Hepatic stellate cell (primary cell): ENCODE data around the gene MOSPD3.

Experiments used
- DNase-seq: peaks from one replicate; pipeline ENCODE4 v3.0.0; 2011; ENCODE audit warnings: low spot score

MOSPD3 gene

GRCh38 chr7:100575746-100576383, 36.5 kb upstream of the MOSPD3 start:
- no peak for DNase-seq

- DNase-seq, result no peak
These were observed 35.9 kb upstream of the MOSPD3 start for GRCh38 chr7:100576384-100576993.

- no peak for DNase-seq
These were observed 35.2 kb upstream of the MOSPD3 start for GRCh38 chr7:100577103-100577502.

- DNase-seq, result no peak
These were observed 34.8 kb upstream of the MOSPD3 start for GRCh38 chr7:100577507-100577906.

- DNase-seq, result no peak
These were observed 33.8 kb upstream of the MOSPD3 start for GRCh38 chr7:100578246-100579183.

- no peak for DNase-seq
These were observed 31.7 kb upstream of the MOSPD3 start for GRCh38 chr7:100580466-100581283.

- DNase-seq, result no peak
These were observed 30.2 kb upstream of the MOSPD3 start for GRCh38 chr7:100582041-100582579.

GRCh38 chr7:100582650-100583049, 29.7 kb upstream of the MOSPD3 start:
- no peak for DNase-seq

GRCh38 chr7:100583132-100584053, 28.9 kb upstream of the MOSPD3 start:
- DNase-seq, result peak; percentile 75

- peak; percentile 64 for DNase-seq
These were observed 28.2 kb upstream of the MOSPD3 start for GRCh38 chr7:100584054-100584682.

- peak; percentile 85 for DNase-seq
These were observed 27.4 kb upstream of the MOSPD3 start for GRCh38 chr7:100584683-100585510.

- peak; percentile 100 for DNase-seq
These were observed 26.7 kb upstream of the MOSPD3 start, which contains the start of gene LRCH4 for GRCh38 chr7:100585511-100586265. TSS of gene LRCH4 (minus strand) at chr7:100586129. CDS start at chr7:100586100, 29 bp downstream.

- DNase-seq, result peak; percentile 100
These were observed 25.9 kb upstream of the MOSPD3 start, which contains the start of gene FBXO24 for GRCh38 chr7:100586266-100587025. TSS of gene FBXO24 (plus strand) at chr7:100586328. CDS start at chr7:100586626, 298 bp downstream.

- DNase-seq, result no peak
These were observed 23.9 kb upstream of the MOSPD3 start for GRCh38 chr7:100588438-100588837.

GRCh38 chr7:100589341-100589947, 22.9 kb upstream of the MOSPD3 start:
- no peak for DNase-seq

- DNase-seq, result no peak
These were observed 22.1 kb upstream of the MOSPD3 start for GRCh38 chr7:100590077-100590737.
